Stimulated activated naive CD4-positive, alpha-beta T cell (primary cell): ENCODE measurements around the gene HUS1B.
A peak's percentile ranks its signal among the peaks of the same experiment; 100 is the strongest.
"Not testable (repeated sequence)": the region's sequence is repeated elsewhere in the genome, so short reads cannot be mapped to it uniquely, and the experiment has no call there.

ENCODE experiments used
- DNase-seq, 6 experiments: peaks; one replicate each; lab custom pipeline; 2025; lab: John Stamatoyannopoulos, UW

Gene HUS1B

GRCh38 chr6:678520-678919 lies 21.6 kb upstream of the HUS1B start:
- no peak for DNase-seq

GRCh38 chr6:677919-678318 lies 21.0 kb upstream of the HUS1B start:
- DNase-seq: no peak

GRCh38 chr6:674956-675355 lies 18.1 kb upstream of the HUS1B start:
- no peak for DNase-seq

GRCh38 chr6:674406-674805 lies 17.5 kb upstream of the HUS1B start:
- no peak for DNase-seq

GRCh38 chr6:667253-667927 lies 10.5 kb upstream of the HUS1B start:
- DNase-seq: no peak

GRCh38 chr6:665403-666267 lies 8.7 kb upstream of the HUS1B start:
- DNase-seq: no peak

- DNase-seq: not testable (repeated sequence)
Observed at GRCh38 chr6:663788-664187, 6.9 kb upstream of the HUS1B start.

GRCh38 chr6:659716-660581 lies 3.0 kb upstream of the HUS1B start:
- DNase-seq: peak in 2 of 6 experiments; percentile 2 to 7

GRCh38 chr6:658244-658643 lies 1.3 kb upstream of the HUS1B start:
- DNase-seq: no peak

GRCh38 chr6:657743-658142 lies 843 bp upstream of the HUS1B start:
- no peak for DNase-seq

GRCh38 chr6:654136-654535 lies 2.8 kb downstream of the HUS1B start:
- no peak for DNase-seq

- no peak for DNase-seq
Observed at GRCh38 chr6:652865-653264, 4.0 kb downstream of the HUS1B start.

GRCh38 chr6:650098-650497 lies 6.8 kb downstream of the HUS1B start:
- DNase-seq: no peak

GRCh38 chr6:642805-643204 lies 14.1 kb downstream of the HUS1B start:
- no peak for DNase-seq

GRCh38 chr6:641225-641985 lies 15.5 kb downstream of the HUS1B start:
- no peak for DNase-seq

GRCh38 chr6:636488-636887 lies 20.4 kb downstream of the HUS1B start:
- no peak for DNase-seq

GRCh38 chr6:635233-635632 lies 21.7 kb downstream of the HUS1B start:
- DNase-seq: no peak

- no peak for DNase-seq
Observed at GRCh38 chr6:633611-634010, 23.3 kb downstream of the HUS1B start.

- DNase-seq: no peak
Observed at GRCh38 chr6:628766-629165, 28.1 kb downstream of the HUS1B start.

- DNase-seq: no peak
Observed at GRCh38 chr6:626236-626635, 30.7 kb downstream of the HUS1B start.

GRCh38 chr6:624979-625378 lies 31.9 kb downstream of the HUS1B start:
- no peak for DNase-seq

- no peak for DNase-seq
Observed at GRCh38 chr6:622462-622861, 34.4 kb downstream of the HUS1B start.
